NCI-H82 (cell line): ENCODE results near the gene SLC4A8.
"Not testable (repeated sequence)": the region's sequence is repeated elsewhere in the genome, so short reads cannot be mapped to it uniquely, and the experiment has no call there.

Experiments used
- DNase-seq: peaks from one replicate; lab custom pipeline; 2025; lab: John Stamatoyannopoulos, UW

The SLC4A8 gene

GRCh38 chr12:51480978-51481377, 56.3 kb downstream of the SLC4A8 start:
- no peak for DNase-seq

- DNase-seq: no peak
Observed at GRCh38 chr12:51482929-51483697, 58.5 kb downstream of the SLC4A8 start.

GRCh38 chr12:51484119-51484518, 59.5 kb downstream of the SLC4A8 start:
- DNase-seq: no peak

- DNase-seq: no peak
Observed at GRCh38 chr12:51488281-51488680, 63.6 kb downstream of the SLC4A8 start.

- DNase-seq: no peak
Observed at GRCh38 chr12:51493281-51493680, 68.7 kb downstream of the SLC4A8 start.

GRCh38 chr12:51496895-51497294, 72.3 kb downstream of the SLC4A8 start:
- DNase-seq: no peak

GRCh38 chr12:51504851-51505250, 80.2 kb downstream of the SLC4A8 start:
- DNase-seq: no peak

GRCh38 chr12:51505360-51506105, 80.9 kb downstream of the SLC4A8 start:
- no peak for DNase-seq

GRCh38 chr12:51507178-51507577, 82.5 kb downstream of the SLC4A8 start:
- DNase-seq: no peak

GRCh38 chr12:51508285-51508684, 83.7 kb downstream of the SLC4A8 start:
- no peak for DNase-seq

- DNase-seq: no peak
Observed at GRCh38 chr12:51511546-51512260, 87.1 kb downstream of the SLC4A8 start.

GRCh38 chr12:51512438-51512837, 87.8 kb downstream of the SLC4A8 start:
- DNase-seq: no peak

- DNase-seq: not testable (repeated sequence)
Observed at GRCh38 chr12:51515037-51515436, 90.4 kb downstream of the SLC4A8 start.

- DNase-seq: no peak
Observed at GRCh38 chr12:51517316-51517715, 92.7 kb downstream of the SLC4A8 start.

- DNase-seq: no peak
Observed at GRCh38 chr12:51517800-51518199, 93.2 kb downstream of the SLC4A8 start.

- DNase-seq: no peak
Observed at GRCh38 chr12:51519755-51520154, 95.1 kb downstream of the SLC4A8 start.

- DNase-seq: peak; percentile 89
Observed at GRCh38 chr12:51520576-51521325, 96.1 kb downstream of the SLC4A8 start.

GRCh38 chr12:51521554-51522276, 97.1 kb downstream of the SLC4A8 start:
- DNase-seq: no peak

GRCh38 chr12:51522696-51523095, 98.1 kb downstream of the SLC4A8 start:
- DNase-seq: no peak

- DNase-seq: no peak
Observed at GRCh38 chr12:51524386-51524901, 99.8 kb downstream of the SLC4A8 start.

- no peak for DNase-seq
Observed at GRCh38 chr12:51525518-51525917, 100.9 kb downstream of the SLC4A8 start.
